ENCODE results near the gene PRKCA. TPM values are rescaled to one million over a fixed set of nuclear protein-coding genes. Genes with fewer than 3 reads are reported as not detected.

PRKCA gene
- total RNA-seq, 1 experiment from 2014 or later = 29.5 TPM

DNA sequence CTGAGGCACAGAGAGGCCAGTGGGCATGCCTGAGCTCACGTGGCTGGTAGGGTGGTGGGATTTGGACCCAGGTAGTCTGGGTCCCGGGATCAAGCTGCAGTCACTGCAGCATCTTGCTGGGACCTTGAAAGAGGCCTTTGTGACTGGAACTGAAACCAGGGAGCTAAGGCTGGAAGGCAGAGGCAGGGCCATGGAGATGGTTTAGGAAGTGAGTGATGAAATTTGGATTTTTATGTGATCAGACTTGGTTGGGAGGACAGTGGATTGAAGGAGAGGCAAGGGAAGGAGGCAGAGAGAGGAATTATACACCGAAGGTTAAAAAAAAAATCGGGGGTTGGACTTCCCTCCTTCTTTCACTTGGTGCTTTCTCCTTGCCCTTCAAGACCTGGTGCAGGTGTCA, 277.1 kb downstream of the PRKCA start (continued):
- TF ChIP-seq ZSCAN18 (CRISPR knock-in tag; IDR thresholded peaks at IDR 0.05) = no peak
- no peak for TF ChIP-seq CTCF (IDR thresholded peaks at IDR 0.05)
- no peak for TF ChIP-seq ARID4B (CRISPR knock-in tag; IDR thresholded peaks at IDR 0.05; ENCODE audit: borderline replicate concordance)
- no peak for TF ChIP-seq ATF2 (CRISPR knock-in tag; IDR thresholded peaks at IDR 0.05; ENCODE audit: borderline replicate concordance, low read depth)
- TF ChIP-seq MXD4 (CRISPR knock-in tag; IDR thresholded peaks at IDR 0.05; ENCODE audit: borderline replicate concordance) = no peak
- no peak for TF ChIP-seq ATF6 (CRISPR knock-in tag; IDR thresholded peaks at IDR 0.05)

GRCh38 chr17:66580184-66580955, 278.0 kb downstream of the PRKCA start:
- peaks cover 60% of the 10 kb centered on the region for H3K4me1 Mint-ChIP-seq
- DNase-seq (ENCODE audit: low spot score) (peak; percentile 28), ATAC-seq (peak; percentile 56)
- H3K4me3 Mint-ChIP-seq = no peak overlapping the region
- H3K9me3 Mint-ChIP-seq = peaks cover 10% of the 10 kb centered on the region
- H3K27me3 Mint-ChIP-seq (ENCODE audit: low read depth) = no peaks in the 10 kb centered on the region
- POLR2A ChIA-PET = interaction anchor here (0.6 kb wide), 2 partner anchors 139 to 1505 kb away, joined by 3 to 5 read pairs; no protein-coding TSS in a partner anchor
- CTCF ChIA-PET = interaction anchor here (0.7 to 1.7 kb wide), 2 partner anchors 12 to 14 kb away, joined by 3 to 9 read pairs; no protein-coding TSS in a partner anchor
- TF ChIP-seq MYBL2 (CRISPR knock-in tag; IDR thresholded peaks at IDR 0.05) (no peak), ZNF423 (CRISPR knock-in tag; IDR thresholded peaks at IDR 0.05) (no peak), HMGXB4 (CRISPR knock-in tag; IDR thresholded peaks at IDR 0.05) (no peak), TEAD4 (CRISPR knock-in tag; IDR thresholded peaks at IDR 0.05) (no peak), AR (CRISPR knock-in tag; IDR thresholded peaks at IDR 0.05) (no peak)
- H3K27ac Mint-ChIP-seq = peak overlapping the region; percentile 41; the same call in 1 of the 2 replicates
- H3K36me3 Mint-ChIP-seq = peaks cover 5% of the 10 kb centered on the region; the same call in 1 of the 2 replicates

Data from WTC11 (cell line).